ENCODE measurements around the gene EED. TPM values are rescaled to one million over a fixed set of nuclear protein-coding genes. Genes with fewer than 3 reads are reported as not detected.

The EED gene
- total RNA-seq, 1 experiment from 2014 or later = 68.3 TPM

- POLR2A ChIA-PET = interaction anchor here (0.6 kb wide), 1 partner anchor 45 kb away, joined by 5 read pairs; no protein-coding TSS in a partner anchor
- CTCF ChIA-PET = interaction anchor here (0.6 kb wide), 1 partner anchor 10 kb away, joined by 3 read pairs; no protein-coding TSS in a partner anchor
- Histone ChIP-seq H3K9me3 (no peaks in the 10 kb centered on the region), H3K36me3 (ENCODE audit: control insufficient read depth, insufficient read depth, low read length) (no peaks in the 10 kb centered on the region), H3K4me3 (ENCODE audit: low read depth, low read length) (no peak overlapping the region), H3K4me1 (no peaks in the 10 kb centered on the region), H3K27me3 (replicated peaks; ENCODE audit: control insufficient read depth, insufficient read depth, low read length) (no peaks in the 10 kb centered on the region)
- no peaks in the 10 kb centered on the region for H3K27me3 Mint-ChIP-seq (ENCODE audit: insufficient read depth, unreplicated experiment)
- no TSS peak for BruUV-seq (replicated peaks)
- DNase-seq = no peak
- no peak overlapping the region for H3K27ac Mint-ChIP-seq (ENCODE audit: unreplicated experiment)
- H3K4me1 Mint-ChIP-seq (ENCODE audit: low read depth, unreplicated experiment) = peaks cover 10% of the 10 kb centered on the region
- no peak overlapping the region for H3K4me3 Mint-ChIP-seq (ENCODE audit: unreplicated experiment)
- no peak for TF ChIP-seq CTCF (IDR thresholded peaks at IDR 0.05; ENCODE audit: insufficient read depth in 1 of 2, low read depth in 1 of 2, low read length in 1 of 2, severe bottlenecking in 1 of 2, unreplicated experiment in 1 of 2)
- intact Hi-C loops (cut with micrococcal nuclease; ENCODE audit: unreplicated experiment) = loop anchor here (1.0 kb wide), 1 partner anchor 30 kb away; no protein-coding TSS in a partner anchor
- peaks cover 91% of the 10 kb centered on the region for H3K36me3 Mint-ChIP-seq (ENCODE audit: insufficient read depth, unreplicated experiment)
- no peaks in the 10 kb centered on the region for H3K9me3 Mint-ChIP-seq (ENCODE audit: unreplicated experiment)
Measured at GRCh38 chr11:86274999-86275398, 30.4 kb downstream of the EED start.

DNA sequence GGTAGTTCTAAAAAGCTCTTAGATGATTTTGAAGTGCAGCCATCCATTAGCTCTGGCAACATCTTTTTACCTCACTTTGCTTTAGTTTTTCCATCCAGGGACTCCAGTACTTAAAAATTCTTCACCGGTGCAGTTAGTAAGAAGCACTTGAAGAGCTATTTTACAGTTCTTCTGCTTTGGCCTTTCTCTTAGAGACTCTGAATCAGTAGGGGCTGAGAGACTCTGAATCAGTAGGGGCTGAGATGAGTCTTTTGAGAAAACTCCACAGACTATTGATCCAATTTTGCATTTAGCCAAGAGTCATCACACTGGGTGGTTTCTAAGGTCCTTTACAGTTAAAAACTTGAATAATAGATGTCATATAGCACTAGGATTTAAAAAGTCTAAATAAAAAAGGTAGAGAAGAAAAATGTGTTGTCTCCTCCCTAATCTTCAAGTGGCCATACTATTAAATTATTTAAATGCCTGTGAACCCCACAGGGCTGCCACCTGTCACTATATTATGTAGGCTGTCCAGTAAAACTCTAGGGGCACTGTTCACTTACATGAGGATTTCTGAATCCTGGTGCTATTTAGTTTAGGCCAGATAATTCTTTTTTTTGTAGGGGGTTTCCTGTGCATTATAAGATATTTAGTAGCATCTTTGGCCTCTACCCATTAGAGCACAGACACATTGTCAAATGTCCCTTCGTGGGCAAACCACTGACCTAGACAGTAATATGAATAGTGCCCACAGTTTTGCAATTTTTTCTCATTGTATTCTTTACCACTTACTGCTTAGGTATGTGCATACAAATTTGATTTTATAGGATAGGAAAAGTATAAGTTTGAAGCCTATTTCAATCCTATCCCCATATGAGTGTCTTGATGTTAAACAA is 31.2 kb downstream of the EED start:
- Mint-ChIP-seq H3K27ac (ENCODE audit: unreplicated experiment) (no peak overlapping the region), H3K4me1 (ENCODE audit: low read depth, unreplicated experiment) (peaks cover 10% of the 10 kb centered on the region), H3K36me3 (ENCODE audit: insufficient read depth, unreplicated experiment) (peaks cover 86% of the 10 kb centered on the region), H3K4me3 (ENCODE audit: unreplicated experiment) (no peak overlapping the region), H3K27me3 (ENCODE audit: insufficient read depth, unreplicated experiment) (no peaks in the 10 kb centered on the region), H3K9me3 (ENCODE audit: unreplicated experiment) (no peaks in the 10 kb centered on the region)
- no peak for DNase-seq
- Histone ChIP-seq H3K9me3 (no peaks in the 10 kb centered on the region), H3K4me3 (ENCODE audit: low read depth, low read length) (no peak overlapping the region), H3K27me3 (replicated peaks; ENCODE audit: control insufficient read depth, insufficient read depth, low read length) (no peaks in the 10 kb centered on the region), H3K36me3 (ENCODE audit: control insufficient read depth, insufficient read depth, low read length) (no peaks in the 10 kb centered on the region), H3K4me1 (no peaks in the 10 kb centered on the region)
- POLR2A ChIA-PET = interaction anchor here (0.6 kb wide), 2 partner anchors 46 to 360 kb away, joined by 3 to 5 read pairs; no protein-coding TSS in a partner anchor
- CTCF ChIA-PET = interaction anchor here (0.6 kb wide), 1 partner anchor 11 kb away, joined by 3 read pairs; no protein-coding TSS in a partner anchor
- BruUV-seq (replicated peaks) = no TSS peak
- TF ChIP-seq CTCF (IDR thresholded peaks at IDR 0.05; ENCODE audit: insufficient read depth in 1 of 2, low read depth in 1 of 2, low read length in 1 of 2, severe bottlenecking in 1 of 2, unreplicated experiment in 1 of 2) = peak in 1 of 2 experiments; percentile 37
- intact Hi-C loops (cut with micrococcal nuclease; ENCODE audit: unreplicated experiment) = no loop called here

DNA sequence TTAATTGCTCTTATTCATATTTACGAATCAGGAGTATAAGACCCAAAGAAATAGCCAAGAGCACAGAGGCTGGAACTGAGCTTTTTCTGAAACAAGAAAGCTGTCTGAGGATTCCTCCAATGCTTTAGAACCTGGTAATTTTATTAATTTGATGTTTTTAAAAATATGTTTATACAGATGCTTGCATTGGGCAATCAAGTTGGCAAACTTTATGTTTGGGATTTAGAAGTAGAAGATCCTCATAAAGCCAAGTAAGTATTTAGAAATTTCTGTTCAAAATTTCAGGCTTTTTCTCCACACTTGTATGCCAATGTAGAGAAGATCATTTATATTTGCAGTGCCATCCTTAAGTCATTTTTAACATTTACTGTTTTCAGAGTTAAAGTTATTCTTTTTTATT is 33.2 kb downstream of the EED start:
- ChIA-PET POLR2A (no interaction called here), CTCF (no interaction called here)
- Histone ChIP-seq H3K27me3 (replicated peaks; ENCODE audit: control insufficient read depth, insufficient read depth, low read length) (no peaks in the 10 kb centered on the region), H3K4me1 (no peaks in the 10 kb centered on the region), H3K36me3 (ENCODE audit: control insufficient read depth, insufficient read depth, low read length) (no peaks in the 10 kb centered on the region), H3K9me3 (no peaks in the 10 kb centered on the region), H3K4me3 (ENCODE audit: low read depth, low read length) (no peak overlapping the region)
- no peaks in the 10 kb centered on the region for H3K27me3 Mint-ChIP-seq (ENCODE audit: insufficient read depth, unreplicated experiment)
- TF ChIP-seq CTCF (IDR thresholded peaks at IDR 0.05; ENCODE audit: insufficient read depth in 1 of 2, low read depth in 1 of 2, low read length in 1 of 2, severe bottlenecking in 1 of 2, unreplicated experiment in 1 of 2) = no peak
- no peak overlapping the region for H3K27ac Mint-ChIP-seq (ENCODE audit: unreplicated experiment)
- peaks cover 77% of the 10 kb centered on the region for H3K36me3 Mint-ChIP-seq (ENCODE audit: insufficient read depth, unreplicated experiment)
- no peak for DNase-seq
- H3K4me3 Mint-ChIP-seq (ENCODE audit: unreplicated experiment) = no peak overlapping the region
- peaks cover 10% of the 10 kb centered on the region for H3K4me1 Mint-ChIP-seq (ENCODE audit: low read depth, unreplicated experiment)
- BruUV-seq (replicated peaks) = no TSS peak
- no peaks in the 10 kb centered on the region for H3K9me3 Mint-ChIP-seq (ENCODE audit: unreplicated experiment)
- intact Hi-C loops (cut with micrococcal nuclease; ENCODE audit: unreplicated experiment) = no loop called here
